HG02885 (cell line): ENCODE data around the gene GTSF1L.

ENCODE experiments used
- ATAC-seq: cut with Tn5 transposase; IDR thresholded peaks from one replicate; pipeline ENCODE4 v1.9.1; 2021; ENCODE audit warnings: mild to moderate bottlenecking; ENCODE audit not compliant: unreplicated experiment, poor library complexity

Gene GTSF1L

DNA sequence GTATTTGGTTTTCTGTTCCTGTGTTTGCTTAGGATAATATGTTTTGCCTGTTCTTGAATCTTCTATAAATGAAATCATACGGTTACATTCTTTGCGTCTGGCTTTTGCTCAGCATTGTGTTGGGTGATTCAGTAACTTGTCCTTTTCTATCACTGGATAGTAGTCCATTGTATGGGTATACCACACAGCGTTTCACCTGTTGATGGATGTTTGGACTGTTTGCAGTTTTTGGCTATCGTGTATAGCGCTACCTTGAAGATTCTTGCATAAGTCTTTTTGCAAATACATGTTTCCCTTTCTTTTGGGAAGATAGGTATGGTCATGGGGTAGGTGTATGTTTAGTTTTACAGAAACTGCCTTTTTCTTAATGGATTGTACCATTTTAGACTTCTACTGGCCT, 50.4 kb downstream of the GTSF1L start:
- ATAC-seq, result no peak
